Vagina (tissue), 2 donors: Measurements from ENCODE around the gene SLC11A2.

Experiments
- POLR2AphosphoS5 ChIP-seq, 2 donors: sonication (generic); formaldehyde crosslinking; IDR thresholded peaks; one replicate each; pipeline ENCODE4 v1.9.0; 2017; ENCODE audit warnings: antibody characterized with exemption in 2 of 2, mild to moderate bottlenecking in 2 of 2, low read depth in 1 of 2; ENCODE audit not compliant: insufficient read depth in 1 of 2
- TF ChIP-seq, protein P1 (sequence below), 3 experiments: fragments of 450-650 bp in 2 of 3; fragments of 200-600 bp in 1 of 3; sonication (generic) in 1 of 3; IDR thresholded peaks; one replicate each; pipeline ENCODE4 v1.5.1; 2017 to 2019; ENCODE audit warnings: antibody characterized with exemption in 3 of 3, mild to moderate bottlenecking in 2 of 3, moderate library complexity in 2 of 3

DNA sequence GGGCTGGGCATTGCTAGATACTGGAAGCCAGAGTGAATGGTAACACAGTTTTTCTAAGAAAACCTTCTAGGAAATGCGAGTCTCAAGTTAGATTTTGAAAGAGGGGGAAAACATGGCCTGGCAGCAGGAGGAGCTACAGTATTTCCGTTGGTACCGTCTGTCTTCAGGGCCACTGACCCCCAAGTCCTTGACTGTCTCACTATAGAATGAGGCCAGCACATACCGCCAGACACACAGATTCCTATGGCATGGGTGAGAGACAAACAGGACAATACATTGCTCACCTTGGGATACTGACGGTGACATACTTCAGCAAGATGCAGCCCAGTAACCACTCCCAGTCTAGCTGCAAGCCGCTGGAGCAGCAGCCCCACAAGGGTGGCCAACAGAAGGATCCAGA, 21.7 kb downstream of the SLC11A2 start:
- TF ChIP-seq, protein P1, sequence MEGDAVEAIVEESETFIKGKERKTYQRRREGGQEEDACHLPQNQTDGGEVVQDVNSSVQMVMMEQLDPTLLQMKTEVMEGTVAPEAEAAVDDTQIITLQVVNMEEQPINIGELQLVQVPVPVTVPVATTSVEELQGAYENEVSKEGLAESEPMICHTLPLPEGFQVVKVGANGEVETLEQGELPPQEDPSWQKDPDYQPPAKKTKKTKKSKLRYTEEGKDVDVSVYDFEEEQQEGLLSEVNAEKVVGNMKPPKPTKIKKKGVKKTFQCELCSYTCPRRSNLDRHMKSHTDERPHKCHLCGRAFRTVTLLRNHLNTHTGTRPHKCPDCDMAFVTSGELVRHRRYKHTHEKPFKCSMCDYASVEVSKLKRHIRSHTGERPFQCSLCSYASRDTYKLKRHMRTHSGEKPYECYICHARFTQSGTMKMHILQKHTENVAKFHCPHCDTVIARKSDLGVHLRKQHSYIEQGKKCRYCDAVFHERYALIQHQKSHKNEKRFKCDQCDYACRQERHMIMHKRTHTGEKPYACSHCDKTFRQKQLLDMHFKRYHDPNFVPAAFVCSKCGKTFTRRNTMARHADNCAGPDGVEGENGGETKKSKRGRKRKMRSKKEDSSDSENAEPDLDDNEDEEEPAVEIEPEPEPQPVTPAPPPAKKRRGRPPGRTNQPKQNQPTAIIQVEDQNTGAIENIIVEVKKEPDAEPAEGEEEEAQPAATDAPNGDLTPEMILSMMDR (IDR thresholded peaks at IDR 0.05) = no peak
- TF ChIP-seq POLR2AphosphoS5 (IDR thresholded peaks at IDR 0.05; ENCODE audit: insufficient read depth in 1 of 2, low read depth in 1 of 2) = no peak
